B cell (primary cell): ENCODE measurements around the gene DSP.

Experiments
- CTCF ChIP-seq: fragments of 200-600 bp; IDR thresholded peaks from one replicate; pipeline ENCODE4 v1.8.0; 2022; ENCODE audit warnings: antibody characterized with exemption, mild to moderate bottlenecking
- EZH2 ChIP-seq: IDR thresholded peaks from 2 replicates; pipeline ENCODE4 v1.6.1; 2012; ENCODE audit warnings: borderline replicate concordance, low read depth, mild to moderate bottlenecking, moderate library complexity, low read length; ENCODE audit not compliant: insufficient read depth, poor library complexity, severe bottlenecking

- no peak for TF ChIP-seq CTCF
- TF ChIP-seq EZH2 = no peak
Measured at GRCh38 chr6:7562769-7563168, 21.3 kb downstream of the DSP start.
